NCI-H1436 treated with DMSO at 0.1 percent for 48 hours (cell line): ENCODE results near the gene ATP13A2.

ENCODE experiments used
- DNase-seq: peaks from one replicate; lab custom pipeline; 2025; lab: John Stamatoyannopoulos, UW

The ATP13A2 gene

GRCh38 chr1:17001760-17002523, 9.8 kb downstream of the ATP13A2 start:
- DNase-seq, result no peak

GRCh38 chr1:16999863-17000262, 11.9 kb downstream of the ATP13A2 start:
- no peak for DNase-seq

- DNase-seq, result no peak
Observed at GRCh38 chr1:16998589-16998988, 13.1 kb downstream of the ATP13A2 start.

GRCh38 chr1:16996845-16997244, 14.9 kb downstream of the ATP13A2 start:
- no peak for DNase-seq

- no peak for DNase-seq
Observed at GRCh38 chr1:16993521-16994038, 18.1 kb downstream of the ATP13A2 start.

- DNase-seq, result no peak
Observed at GRCh38 chr1:16992675-16993074, 19.1 kb downstream of the ATP13A2 start.

- no peak for DNase-seq
Observed at GRCh38 chr1:16992102-16992501, 19.6 kb downstream of the ATP13A2 start.

GRCh38 chr1:16991571-16991970, 20.2 kb downstream of the ATP13A2 start:
- DNase-seq, result no peak

GRCh38 chr1:16989676-16990391, 21.9 kb downstream of the ATP13A2 start:
- no peak for DNase-seq

GRCh38 chr1:16988210-16988609, 23.5 kb downstream of the ATP13A2 start:
- no peak for DNase-seq

GRCh38 chr1:16986962-16987361, 24.8 kb downstream of the ATP13A2 start:
- no peak for DNase-seq

GRCh38 chr1:16986560-16986959, 25.2 kb downstream of the ATP13A2 start:
- DNase-seq, result no peak

- DNase-seq, result no peak
Observed at GRCh38 chr1:16986113-16986512, 25.6 kb downstream of the ATP13A2 start.

- no peak for DNase-seq
Observed at GRCh38 chr1:16984717-16985116, 27.0 kb downstream of the ATP13A2 start.

GRCh38 chr1:16983649-16984048, 28.1 kb downstream of the ATP13A2 start:
- no peak for DNase-seq

GRCh38 chr1:16982902-16983301, 28.8 kb downstream of the ATP13A2 start:
- no peak for DNase-seq

- no peak for DNase-seq
Observed at GRCh38 chr1:16981269-16981849, 30.4 kb downstream of the ATP13A2 start.

GRCh38 chr1:16980473-16981268, 31.1 kb downstream of the ATP13A2 start, which contains the start of gene MFAP2:
Gene MFAP2 (minus strand): TSS chr1:16980620. CDS start chr1:16978273, 2,347 bp downstream.
- DNase-seq, result no peak

- no peak for DNase-seq
Observed at GRCh38 chr1:16979475-16980327, 32.0 kb downstream of the ATP13A2 start.

- DNase-seq, result no peak
Observed at GRCh38 chr1:16978567-16979474, 32.9 kb downstream of the ATP13A2 start.
